ENCODE data around the gene CNKSR3.

CNKSR3 gene

GRCh38 chr6:154509421-154510143, 903 bp downstream of the CNKSR3 start:
- no peaks in the 10 kb centered on the region for H3K36me3 ChIP-seq (ENCODE audit: control insufficient read depth, insufficient read depth, low read length)
- TF ChIP-seq CTCF (IDR thresholded peaks at IDR 0.05; ENCODE audit: insufficient read depth, low read length, poor library complexity, severe bottlenecking) = no peak
- H3K27me3 ChIP-seq (replicated peaks; ENCODE audit: control insufficient read depth, insufficient read depth, low read length) = peaks cover 1% of the 10 kb centered on the region; the same call in 1 of the 2 replicates
- peak overlapping the region; percentile 67 for H3K4me3 ChIP-seq (replicated peaks; ENCODE audit: low read depth, low read length)
- peak; percentile 9 for DNase-seq (ENCODE audit: extremely low read depth, insufficient read length)

DNA sequence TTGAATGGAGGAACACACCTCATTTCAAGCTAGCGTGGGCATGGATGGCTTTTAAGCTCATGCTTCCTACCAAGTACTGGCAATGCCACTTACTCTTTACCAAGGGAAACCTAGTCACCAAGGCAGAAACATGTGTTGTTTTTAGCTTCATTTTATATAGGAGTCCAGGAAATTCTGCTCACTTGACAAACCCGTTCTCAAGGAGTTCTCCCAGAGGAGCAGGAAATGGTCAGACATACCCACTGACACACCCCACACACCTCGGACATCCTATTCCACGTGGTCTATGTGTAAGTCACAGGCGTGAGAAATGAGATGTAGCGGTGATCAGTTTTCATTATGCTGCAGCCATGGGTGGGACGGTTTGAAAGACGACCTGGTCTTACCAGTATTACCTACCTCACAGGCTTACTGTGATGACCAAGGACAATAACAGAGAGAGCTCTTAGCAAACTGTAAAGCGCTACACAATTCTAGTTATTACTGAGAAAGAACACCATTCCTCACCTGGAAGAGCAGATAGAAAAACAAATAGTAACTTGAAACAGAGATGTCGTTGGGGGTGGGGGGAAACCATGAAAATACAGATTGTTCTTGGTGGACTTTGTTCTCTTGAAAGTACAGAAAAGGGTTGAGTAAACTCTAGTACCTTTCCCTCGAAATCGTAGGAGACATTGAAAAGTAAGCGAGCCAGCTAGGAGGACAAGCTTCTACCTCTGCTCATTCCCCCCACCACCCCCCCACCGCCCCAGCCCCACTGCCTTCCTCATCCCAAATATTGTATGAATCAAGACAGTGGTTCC, 1.7 kb downstream of the CNKSR3 start:
- peaks cover 1% of the 10 kb centered on the region; the same call in 1 of the 2 replicates for H3K27me3 ChIP-seq (replicated peaks; ENCODE audit: control insufficient read depth, insufficient read depth, low read length)
- H3K36me3 ChIP-seq (ENCODE audit: control insufficient read depth, insufficient read depth, low read length) = no peaks in the 10 kb centered on the region
- no peak for DNase-seq (ENCODE audit: extremely low read depth, insufficient read length)
- TF ChIP-seq CTCF (IDR thresholded peaks at IDR 0.05; ENCODE audit: insufficient read depth, low read length, poor library complexity, severe bottlenecking) = no peak
- peak overlapping the region; percentile 67 for H3K4me3 ChIP-seq (replicated peaks; ENCODE audit: low read depth, low read length)

- no peaks in the 10 kb centered on the region for H3K36me3 ChIP-seq (ENCODE audit: control insufficient read depth, insufficient read depth, low read length)
- TF ChIP-seq CTCF (IDR thresholded peaks at IDR 0.05; ENCODE audit: insufficient read depth, low read length, poor library complexity, severe bottlenecking) = no peak
- DNase-seq (ENCODE audit: extremely low read depth, insufficient read length) = no peak
- H3K27me3 ChIP-seq (replicated peaks; ENCODE audit: control insufficient read depth, insufficient read depth, low read length) = peaks cover 1% of the 10 kb centered on the region; the same call in 1 of the 2 replicates
- H3K4me3 ChIP-seq (replicated peaks; ENCODE audit: low read depth, low read length) = no peak overlapping the region
Measured at GRCh38 chr6:154506991-154507898, 3.2 kb downstream of the CNKSR3 start.

- no peak for TF ChIP-seq CTCF (IDR thresholded peaks at IDR 0.05; ENCODE audit: insufficient read depth, low read length, poor library complexity, severe bottlenecking)
- no peak for DNase-seq (ENCODE audit: extremely low read depth, insufficient read length)
- H3K36me3 ChIP-seq (ENCODE audit: control insufficient read depth, insufficient read depth, low read length) = no peaks in the 10 kb centered on the region
- H3K27me3 ChIP-seq (replicated peaks; ENCODE audit: control insufficient read depth, insufficient read depth, low read length) = peaks cover 1% of the 10 kb centered on the region; the same call in 1 of the 2 replicates
- H3K4me3 ChIP-seq (replicated peaks; ENCODE audit: low read depth, low read length) = no peak overlapping the region
Measured at GRCh38 chr6:154506582-154506981, 3.9 kb downstream of the CNKSR3 start.

DNA sequence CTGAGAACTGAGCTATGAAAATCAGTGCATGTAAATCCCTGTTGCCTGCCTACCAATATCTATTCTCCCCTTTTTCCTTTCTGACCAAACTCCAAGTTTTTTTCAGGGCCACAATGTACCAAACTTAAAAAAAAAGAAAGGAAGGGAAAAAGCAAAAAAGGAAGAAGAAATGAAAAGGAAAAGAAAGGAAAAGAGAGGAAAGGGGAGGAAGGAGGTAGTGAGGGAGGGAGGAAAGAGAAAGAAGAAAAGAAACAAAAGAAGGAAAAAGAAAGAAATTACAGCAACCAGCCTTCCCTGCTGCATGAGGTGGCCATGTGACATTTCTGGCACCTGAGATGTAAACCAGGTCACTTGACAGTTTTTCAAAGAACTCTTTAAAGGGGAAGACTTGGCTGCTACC, 4.4 kb downstream of the CNKSR3 start:
- Histone ChIP-seq H3K27me3 (replicated peaks; ENCODE audit: control insufficient read depth, insufficient read depth, low read length) (peaks cover 1% of the 10 kb centered on the region; the same call in 1 of the 2 replicates), H3K4me3 (replicated peaks; ENCODE audit: low read depth, low read length) (no peak overlapping the region)
- no peak for DNase-seq (ENCODE audit: extremely low read depth, insufficient read length)

More for the DNA sequence above, 4.4 kb downstream of the CNKSR3 start:
- no peak for TF ChIP-seq CTCF (IDR thresholded peaks at IDR 0.05; ENCODE audit: insufficient read depth, low read length, poor library complexity, severe bottlenecking)
- H3K36me3 ChIP-seq (ENCODE audit: control insufficient read depth, insufficient read depth, low read length) = no peaks in the 10 kb centered on the region
